NT2/D1 (cell line): Measurements from ENCODE around the gene WNT3A.

Source experiments
- DNase-seq: peaks from one replicate; pipeline ENCODE4 v3.0.0-alpha.2; 2011; ENCODE audit warnings: low read depth, low spot score
- H3K27me3 ChIP-seq: 2 replicates; pipeline ENCODE4 v1.6.0; 2011; ENCODE audit warnings: mild to moderate bottlenecking; ENCODE audit not compliant: insufficient read length, insufficient read depth
- H3K36me3 ChIP-seq: 2 replicates; pipeline ENCODE4 v1.6.1; 2011; ENCODE audit warnings: mild to moderate bottlenecking, low read length, mixed read lengths; ENCODE audit not compliant: insufficient read depth, insufficient read length
- H3K4me1 ChIP-seq: 2 replicates; pipeline ENCODE4 v1.5.1; 2011; ENCODE audit not compliant: insufficient read depth, insufficient read length
- H3K4me3 ChIP-seq: 2 replicates; pipeline ENCODE4 v1.5.1; 2011; ENCODE audit warnings: low read depth; ENCODE audit not compliant: insufficient read length
- H3K9ac ChIP-seq: 2 replicates; pipeline ENCODE4 v1.6.0; 2011; ENCODE audit warnings: low read depth; ENCODE audit not compliant: insufficient read length
- H3K9me3 ChIP-seq: 2 replicates; pipeline ENCODE4 v1.5.1; 2011; ENCODE audit warnings: mild to moderate bottlenecking, low read length; ENCODE audit not compliant: insufficient read depth
- SUZ12 ChIP-seq: IDR thresholded peaks from 2 replicates; pipeline ENCODE4 v1.6.1; 2011; ENCODE audit not compliant: insufficient read length, insufficient read depth; ENCODE audit errors: extremely low read depth
- YY1 ChIP-seq: IDR thresholded peaks from 2 replicates; pipeline ENCODE4 v1.6.1; 2011; ENCODE audit not compliant: insufficient read length, insufficient read depth
- ZNF274 ChIP-seq: IDR thresholded peaks from 2 replicates; pipeline ENCODE4 v1.6.1; 2011; ENCODE audit warnings: mild to moderate bottlenecking, low read depth, low read length

The WNT3A gene

DNA sequence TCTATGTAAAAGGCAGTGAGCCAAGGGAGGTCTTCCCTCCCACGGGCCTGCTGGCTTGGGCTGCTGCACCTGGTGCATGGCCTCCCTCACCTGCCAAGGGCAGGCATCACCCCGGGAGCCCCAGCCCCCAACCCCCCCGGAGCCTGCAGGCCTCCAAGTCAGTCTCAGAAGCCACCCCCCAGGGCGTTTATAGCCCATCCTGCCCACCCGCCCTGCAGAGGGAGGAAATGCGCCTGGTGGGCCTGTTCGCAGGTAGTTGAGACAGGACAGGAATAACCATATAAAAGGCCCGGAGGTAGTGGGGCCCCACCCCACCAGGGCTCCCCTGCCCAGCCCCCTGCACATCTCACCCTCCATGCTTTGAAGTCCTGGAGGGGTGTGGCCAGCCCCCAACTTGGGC lies 57.5 kb downstream of the WNT3A start:
- Histone ChIP-seq H3K36me3 (no peaks in the 10 kb centered on the region), H3K9me3 (peaks cover 4% of the 10 kb centered on the region; the same call in 1 of the 2 replicates), H3K27me3 (peaks cover 54% of the 10 kb centered on the region), H3K9ac (no peak overlapping the region), H3K4me3 (no peak overlapping the region), H3K4me1 (peaks cover 34% of the 10 kb centered on the region)
- DNase-seq, result no peak
- no peak for TF ChIP-seq ZNF274
- no peak for TF ChIP-seq SUZ12
- no peak for TF ChIP-seq YY1

DNA sequence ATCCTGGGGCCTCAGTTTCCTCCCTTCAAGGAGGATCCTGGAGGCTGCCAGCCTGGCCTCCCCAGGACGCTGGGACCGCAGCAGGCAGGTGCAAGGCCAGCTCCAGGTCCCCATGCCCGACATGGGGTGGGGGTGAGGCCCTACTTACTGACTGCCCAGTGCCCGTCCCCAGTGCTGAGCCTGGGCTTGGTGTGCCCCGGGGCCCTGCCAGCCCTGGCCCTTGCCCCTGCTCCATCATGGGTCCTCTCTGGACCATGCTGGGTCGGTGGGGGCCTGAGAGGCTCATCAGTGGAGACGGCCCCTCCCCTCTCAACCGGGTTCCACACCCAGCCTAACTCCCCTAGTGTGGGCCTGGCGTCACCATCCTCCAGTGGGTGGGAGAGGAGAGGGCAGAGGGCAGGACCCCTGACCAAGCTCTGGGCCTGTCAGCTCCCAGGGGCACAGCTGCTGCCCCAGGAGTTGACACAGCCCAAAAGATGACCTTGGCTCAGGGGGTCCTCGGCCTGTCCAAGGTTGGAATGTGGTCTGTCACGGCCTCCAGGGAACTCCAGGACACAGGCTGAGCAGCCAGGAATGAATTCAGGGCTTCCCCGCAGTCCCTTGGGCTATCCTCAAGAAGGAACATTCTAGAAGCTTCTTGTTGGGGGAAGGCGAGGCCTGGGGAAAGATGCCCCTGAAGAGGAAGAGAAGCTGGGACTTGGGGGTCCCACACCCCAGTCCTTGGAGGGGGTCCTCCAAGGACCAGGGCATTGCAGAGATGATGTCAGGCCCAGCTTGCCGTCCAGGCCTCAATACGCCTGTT lies 58.1 kb downstream of the WNT3A start:
- DNase-seq, result no peak
- TF ChIP-seq YY1 (no peak), ZNF274 (no peak)
- no peaks in the 10 kb centered on the region for H3K9me3 ChIP-seq
- peaks cover 60% of the 10 kb centered on the region for H3K27me3 ChIP-seq
- H3K4me3 ChIP-seq, result no peak overlapping the region
- H3K9ac ChIP-seq, result no peak overlapping the region
- peaks cover 34% of the 10 kb centered on the region for H3K4me1 ChIP-seq
- no peaks in the 10 kb centered on the region for H3K36me3 ChIP-seq

DNA sequence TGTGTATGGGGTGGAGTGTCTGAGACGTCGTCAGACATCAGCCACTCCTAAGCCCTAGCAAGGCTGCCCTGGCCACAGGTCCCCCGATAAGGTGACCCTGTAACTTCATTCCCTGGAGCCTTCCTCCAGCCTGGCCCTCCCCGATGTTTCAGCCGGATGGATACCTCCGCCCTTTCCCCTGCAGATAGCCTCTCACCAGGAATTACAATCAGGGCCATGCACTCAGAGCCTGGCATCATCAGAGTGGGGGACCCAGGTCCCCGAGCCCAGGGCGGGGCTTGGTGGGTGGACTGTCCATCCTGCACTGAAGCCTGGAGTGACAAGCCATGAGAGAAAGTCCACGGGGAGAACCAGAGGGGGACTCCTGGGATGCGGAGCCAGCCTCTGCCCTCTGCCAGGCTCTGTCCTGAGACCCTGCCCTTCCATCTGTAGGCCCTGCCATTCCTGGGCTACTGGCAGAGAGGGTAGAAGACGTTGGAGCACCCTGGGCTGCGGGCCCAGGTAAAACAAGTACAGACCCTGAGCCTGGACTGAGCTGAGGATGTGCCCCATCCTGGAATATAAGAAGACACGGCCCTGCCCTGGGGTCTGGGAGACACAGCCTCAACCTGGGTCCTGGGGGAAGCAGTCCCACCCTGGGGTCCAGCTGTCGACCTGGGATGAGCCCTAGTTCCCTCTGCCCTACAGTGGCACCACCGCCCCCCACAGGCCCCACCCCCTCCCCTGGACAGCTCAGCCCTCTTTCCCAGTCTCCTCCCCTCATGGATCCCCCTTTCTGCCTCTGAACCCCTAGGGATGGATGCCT lies 58.9 kb downstream of the WNT3A start:
- peaks cover 66% of the 10 kb centered on the region for H3K27me3 ChIP-seq
- no peak overlapping the region for H3K9ac ChIP-seq

DNA sequence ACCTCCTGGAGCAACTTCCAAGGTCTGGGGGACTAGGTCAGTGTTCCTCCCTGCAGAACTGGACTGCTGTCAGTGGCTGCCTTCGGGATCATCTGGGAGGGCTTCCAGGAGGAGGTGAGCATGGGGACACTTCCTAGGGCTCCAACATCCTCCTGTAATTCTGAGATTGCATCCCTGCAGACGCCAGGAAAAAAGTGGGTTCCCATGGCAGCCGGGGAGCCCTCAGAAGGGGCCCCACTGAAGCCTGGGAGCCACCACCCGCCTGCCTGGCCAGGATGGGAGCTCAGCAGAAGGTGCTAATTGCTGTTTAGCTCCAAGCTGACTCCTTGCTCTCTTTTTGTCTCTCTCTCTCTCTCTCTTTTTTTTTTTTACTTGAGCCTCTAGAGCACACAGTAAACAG lies 59.6 kb downstream of the WNT3A start:
- Histone ChIP-seq H3K4me1 (peaks cover 34% of the 10 kb centered on the region), H3K27me3 (peaks cover 66% of the 10 kb centered on the region), H3K9ac (no peak overlapping the region), H3K36me3 (no peaks in the 10 kb centered on the region), H3K4me3 (no peak overlapping the region), H3K9me3 (no peaks in the 10 kb centered on the region)
- TF ChIP-seq YY1 (no peak), SUZ12 (no peak), ZNF274 (no peak)
- DNase-seq, result no peak

More for the DNA sequence above, 58.9 kb downstream of the WNT3A start:
- no peak for TF ChIP-seq ZNF274
- TF ChIP-seq YY1, result no peak
- TF ChIP-seq SUZ12, result no peak
- Histone ChIP-seq H3K4me3 (no peak overlapping the region), H3K9me3 (no peaks in the 10 kb centered on the region), H3K36me3 (no peaks in the 10 kb centered on the region), H3K4me1 (peaks cover 34% of the 10 kb centered on the region)
- no peak for DNase-seq

DNA sequence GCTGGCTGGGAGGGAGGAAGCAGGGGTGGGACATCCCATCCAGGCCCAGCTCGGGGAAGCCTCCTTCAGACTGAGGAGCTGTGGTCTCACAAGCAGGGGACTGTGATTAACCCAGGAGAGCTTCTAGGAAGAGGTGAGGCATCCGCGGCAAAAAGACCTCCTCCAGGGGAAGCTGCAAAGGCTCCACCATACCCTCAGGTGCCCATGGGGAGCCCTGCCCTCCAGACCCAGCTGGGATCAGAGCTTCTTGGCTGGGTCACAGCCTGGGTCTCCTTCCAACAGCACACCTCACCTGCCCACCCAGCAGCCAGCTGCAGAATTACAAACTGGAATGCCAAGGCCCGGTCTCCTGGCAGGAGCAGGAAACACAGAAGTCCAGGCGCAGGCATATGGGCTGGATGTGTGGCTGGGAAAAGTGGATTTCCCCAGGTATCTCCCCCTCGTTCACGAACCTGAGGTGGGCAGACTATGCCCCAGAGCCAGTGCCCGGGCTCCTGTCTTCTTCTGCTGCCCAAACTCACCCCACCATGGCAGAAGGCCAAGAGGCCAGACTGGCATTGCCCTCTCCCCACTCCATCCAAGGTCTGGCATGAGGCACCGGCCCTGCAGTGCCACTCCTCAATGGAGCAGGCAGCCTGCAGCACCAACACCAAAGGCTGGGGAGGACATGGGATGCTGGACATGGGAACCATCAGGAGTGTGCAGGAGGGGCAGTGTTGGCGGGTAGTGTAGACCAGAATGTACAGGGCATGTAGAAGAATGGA lies 60.3 kb downstream of the WNT3A start:
- H3K9ac ChIP-seq, result no peak overlapping the region
- no peaks in the 10 kb centered on the region for H3K9me3 ChIP-seq
- H3K27me3 ChIP-seq, result peaks cover 67% of the 10 kb centered on the region
- TF ChIP-seq YY1 (no peak), SUZ12 (no peak)
- H3K36me3 ChIP-seq, result no peaks in the 10 kb centered on the region
- peaks cover 31% of the 10 kb centered on the region for H3K4me1 ChIP-seq
- no peak for DNase-seq
- no peak overlapping the region for H3K4me3 ChIP-seq

DNA sequence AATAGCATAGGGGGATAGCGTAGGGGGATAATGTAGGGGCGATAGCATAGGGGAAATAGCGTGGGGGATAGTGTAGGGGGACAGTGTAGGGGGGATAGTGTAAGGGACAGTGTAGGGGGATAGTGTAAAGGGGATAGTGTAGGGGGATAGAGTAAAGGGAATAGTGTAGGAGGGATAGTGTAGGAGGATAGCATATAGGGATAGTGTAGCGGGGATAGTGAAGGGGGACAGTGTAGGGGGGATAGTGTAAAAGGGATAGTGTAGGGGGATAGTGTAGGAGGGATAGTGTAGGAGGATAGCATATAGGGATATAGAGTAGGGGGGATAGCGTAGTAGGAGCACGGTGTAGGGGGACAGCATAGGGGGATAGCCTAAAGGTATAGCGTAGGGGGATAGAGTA lies 61.6 kb downstream of the WNT3A start:
- H3K9ac ChIP-seq, result no peak overlapping the region
- no peaks in the 10 kb centered on the region for H3K36me3 ChIP-seq
- no peak overlapping the region for H3K4me3 ChIP-seq
- H3K4me1 ChIP-seq, result peaks cover 27% of the 10 kb centered on the region
- no peaks in the 10 kb centered on the region for H3K9me3 ChIP-seq
- TF ChIP-seq YY1, result no peak
- TF ChIP-seq ZNF274, result no peak
- TF ChIP-seq SUZ12, result no peak
- H3K27me3 ChIP-seq, result peaks cover 70% of the 10 kb centered on the region
- no peak for DNase-seq
